SK-N-SH (cell line): ENCODE measurements around the gene HNRNPA1. TPM values are rescaled to one million over a fixed set of nuclear protein-coding genes. Genes with fewer than 3 reads are reported as not detected.
"Not testable (repeated sequence)": the region's sequence is repeated elsewhere in the genome, so short reads cannot be mapped to it uniquely, and the experiment has no call there.

ENCODE experiments used
- CTCF ChIA-PET: fragments of 300-600, 350-600 bp; formaldehyde crosslinking; extraction: SDS; loops from one replicate; lab custom pipeline; 2021; lab: Yijun Ruan, JAX
- POLR2A ChIA-PET: fragments of 350-600 bp; sonication (Branson Sonifier 250); formaldehyde crosslinking; extraction: SDS; loops from one replicate; lab custom pipeline; 2020; ENCODE audit warnings: antibody characterized with exemption, inconsistent platforms; lab: Yijun Ruan, JAX
- DNase-seq: peaks from one replicate; pipeline ENCODE4 v3.0.0; 2012
- H2AFZ ChIP-seq: fragments of 200-600 bp; sonication (generic); 2 replicates; pipeline ENCODE4 v1.8.1; 2016; ENCODE audit warnings: antibody characterized with exemption, mild to moderate bottlenecking, low read depth
- H3F3A ChIP-seq: fragments of 200-600 bp; sonication (generic); replicated peaks from 2 replicates; pipeline ENCODE3; 2016; ENCODE audit warnings: antibody characterized with exemption, mild to moderate bottlenecking; ENCODE audit not compliant: insufficient read depth
- H3K27ac ChIP-seq, 2 experiments: fragments of 200-500 bp in 1 of 2; fragments of 200-600 bp in 1 of 2; sonication (Bioruptor generic) in 1 of 2; sonication (generic), shearing (Covaris generic) in 1 of 2; 2 replicates each; pipeline versions ENCODE4 v1.5.1 to v1.6.1; 2014 to 2016; ENCODE audit warnings: low read depth in 2 of 2, inconsistent platforms in 1 of 2, low read length in 1 of 2, mild to moderate bottlenecking in 1 of 2, mixed read lengths in 1 of 2
- H3K27me3 ChIP-seq: fragments of 200-600 bp; sonication (generic), shearing (Covaris generic); 2 replicates; pipeline ENCODE4 v1.6.1; 2016; ENCODE audit warnings: mixed run types; ENCODE audit not compliant: insufficient read depth
- H3K36me3 ChIP-seq, 2 experiments: fragments of 200-500 bp in 1 of 2; fragments of 200-600 bp in 1 of 2; sonication (Bioruptor generic) in 1 of 2; sonication (generic) in 1 of 2; replicated peaks in 1 of 2; 2 replicates each; pipeline versions ENCODE3 to v1.5.1; 2014 to 2016; ENCODE audit warnings: low read length in 1 of 2, mild to moderate bottlenecking in 1 of 2; ENCODE audit not compliant: insufficient read depth in 2 of 2, control insufficient read depth in 1 of 2
- H3K4me1 ChIP-seq, 2 experiments: fragments of 200-500 bp in 1 of 2; fragments of 200-600 bp in 1 of 2; sonication (Bioruptor generic) in 1 of 2; sonication (generic), shearing (Covaris generic) in 1 of 2; 2 replicates each; pipeline versions ENCODE4 v1.5.1 to v1.6.1; 2014 to 2016; ENCODE audit warnings: low read depth in 1 of 2, low read length in 1 of 2, mixed run types in 1 of 2; ENCODE audit not compliant: insufficient read depth in 2 of 2, control insufficient read depth in 1 of 2
- H3K4me2 ChIP-seq: fragments of 200-600 bp; sonication (generic), shearing (Covaris generic); 2 replicates; pipeline ENCODE4 v1.6.1; 2017; ENCODE audit warnings: mixed run types
- H3K4me3 ChIP-seq, 2 experiments: fragments of 200-500 bp in 1 of 2; fragments of 200-600 bp in 1 of 2; sonication (Bioruptor generic) in 1 of 2; sonication (generic), shearing (Covaris generic) in 1 of 2; 2 replicates each; pipeline versions ENCODE4 v1.5.1 to v1.8.1; 2014 to 2016; ENCODE audit warnings: low read depth in 2 of 2, inconsistent platforms in 1 of 2, low read length in 1 of 2, mild to moderate bottlenecking in 1 of 2, mixed read lengths in 1 of 2, moderate library complexity in 1 of 2
- H3K79me2 ChIP-seq: fragments of 200-600 bp; sonication (generic); 2 replicates; pipeline ENCODE4 v1.8.1; 2017; ENCODE audit warnings: mild to moderate bottlenecking; ENCODE audit not compliant: insufficient read depth
- H3K9ac ChIP-seq: fragments of 200-600 bp; sonication (generic); 2 replicates; pipeline ENCODE4 v1.6.1; 2017; ENCODE audit warnings: mixed run types
- H3K9me2 ChIP-seq: fragments of 200-600 bp; sonication (generic); 2 replicates; pipeline ENCODE4 v1.6.1; 2017; ENCODE audit warnings: mixed run types
- H3K9me3 ChIP-seq: fragments of 200-600 bp; sonication (generic); 2 replicates; pipeline ENCODE4 v1.6.1; 2017; ENCODE audit warnings: mixed run types, mild to moderate bottlenecking, moderate library complexity
- H4K20me1 ChIP-seq: fragments of 200-600 bp; sonication (generic); 2 replicates; pipeline ENCODE4 v1.6.1; 2017; ENCODE audit warnings: mild to moderate bottlenecking, mixed run types; ENCODE audit not compliant: insufficient read depth
- CHD2 ChIP-seq: fragments of 150-350 bp; IDR thresholded peaks from 2 replicates; pipeline ENCODE4 v1.6.1; 2018; ENCODE audit warnings: low read length; ENCODE audit not compliant: partially characterized antibody
- FOXJ3 ChIP-seq: sonication (generic); formaldehyde crosslinking; IDR thresholded peaks from 2 replicates; pipeline ENCODE4 v1.5.1; 2020; ENCODE audit warnings: mild to moderate bottlenecking, missing genetic modification reagents
- GATA2 ChIP-seq: sonication (generic); formaldehyde crosslinking; IDR thresholded peaks from 2 replicates; pipeline ENCODE4 v1.5.0; 2020; ENCODE audit warnings: mild to moderate bottlenecking, missing genetic modification reagents
- POLR2AphosphoS5 ChIP-seq: IDR thresholded peaks from 2 replicates; pipeline ENCODE4 v1.6.1; 2012; ENCODE audit warnings: low read depth, low read length
- SMC3 ChIP-seq: IDR thresholded peaks from 2 replicates; pipeline ENCODE4 v1.6.1; 2012; ENCODE audit warnings: low read depth, low read length, improper control_type of control experiment
- WGBS: methylation state at CpG from one replicate; pipeline ENCODE4 v1.1.6; 2017; ENCODE audit warnings: low lambda C conversion rate; 5-methylcytosine and 5-hydroxymethylcytosine counted together
- polyA plus RNA-seq, 3 experiments: library from polyadenylated mRNA; depleted of rRNA; stranded (reverse); fragments of >200 nt; gene quantifications; 2 replicates each; pipeline ENCODE4 v1.2.3, GENCODE V29; 2012
- TF ChIP-seq, protein P1 (sequence below): fragments of 200-600 bp; sonication (generic); IDR thresholded peaks from 2 replicates; pipeline ENCODE4 v1.6.1; 2017; ENCODE audit warnings: antibody characterized with exemption, mild to moderate bottlenecking, moderate library complexity
- TF ChIP-seq, protein P2 (sequence below): IDR thresholded peaks from 2 replicates; pipeline ENCODE4; 2012
- TF ChIP-seq, protein P3 (sequence below): fragments of 150-350 bp; IDR thresholded peaks from 2 replicates; pipeline ENCODE4 v1.6.1; 2017; ENCODE audit warnings: antibody characterized with exemption, low read length, low read depth, borderline replicate concordance

The HNRNPA1 gene
- polyA plus RNA-seq, 1 of the 3 experiments (the other 2 are of a cell fraction): 773 TPM

DNA sequence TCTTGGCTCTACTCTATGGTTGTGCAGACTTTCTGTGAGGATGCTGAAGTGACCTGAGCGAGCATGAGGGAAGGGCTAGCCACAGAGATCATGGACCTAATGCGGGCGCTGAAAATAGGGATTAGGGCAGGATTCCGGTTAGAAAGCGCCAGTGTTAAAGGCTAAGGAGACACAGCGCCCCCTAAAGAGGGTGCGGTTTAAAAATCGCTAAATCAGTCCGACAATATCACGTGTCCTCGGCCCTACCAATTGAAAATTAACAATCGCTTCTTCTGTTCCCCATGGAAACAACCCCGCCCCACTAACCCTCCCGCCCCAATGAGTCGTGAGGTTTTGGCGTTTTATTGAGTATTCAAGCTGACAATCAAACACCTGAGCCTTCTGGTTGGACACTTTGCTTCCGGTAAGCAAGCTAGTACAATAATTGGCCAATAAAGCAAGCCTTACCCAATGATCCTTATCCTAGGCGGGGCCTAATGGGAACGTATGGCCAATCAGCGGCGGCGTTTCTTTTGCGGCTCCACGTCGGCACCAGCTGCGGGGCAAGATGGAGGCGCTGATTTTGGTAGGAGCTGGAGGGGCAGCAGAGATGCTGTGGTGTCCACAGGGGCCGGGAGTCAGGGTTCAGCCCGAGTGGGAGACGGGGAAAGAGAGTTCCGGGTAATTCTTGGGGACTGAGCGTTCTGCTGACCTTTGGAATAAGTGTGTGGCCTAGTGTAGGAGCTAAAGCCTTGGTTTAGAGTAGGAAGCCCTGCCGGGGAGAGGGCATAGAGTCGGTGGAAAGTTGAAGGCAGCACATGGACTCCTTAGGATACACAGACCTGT, 44.3 kb downstream of the HNRNPA1 start, which contains the start of gene COPZ1 (continued):
- TF ChIP-seq, protein P1, sequence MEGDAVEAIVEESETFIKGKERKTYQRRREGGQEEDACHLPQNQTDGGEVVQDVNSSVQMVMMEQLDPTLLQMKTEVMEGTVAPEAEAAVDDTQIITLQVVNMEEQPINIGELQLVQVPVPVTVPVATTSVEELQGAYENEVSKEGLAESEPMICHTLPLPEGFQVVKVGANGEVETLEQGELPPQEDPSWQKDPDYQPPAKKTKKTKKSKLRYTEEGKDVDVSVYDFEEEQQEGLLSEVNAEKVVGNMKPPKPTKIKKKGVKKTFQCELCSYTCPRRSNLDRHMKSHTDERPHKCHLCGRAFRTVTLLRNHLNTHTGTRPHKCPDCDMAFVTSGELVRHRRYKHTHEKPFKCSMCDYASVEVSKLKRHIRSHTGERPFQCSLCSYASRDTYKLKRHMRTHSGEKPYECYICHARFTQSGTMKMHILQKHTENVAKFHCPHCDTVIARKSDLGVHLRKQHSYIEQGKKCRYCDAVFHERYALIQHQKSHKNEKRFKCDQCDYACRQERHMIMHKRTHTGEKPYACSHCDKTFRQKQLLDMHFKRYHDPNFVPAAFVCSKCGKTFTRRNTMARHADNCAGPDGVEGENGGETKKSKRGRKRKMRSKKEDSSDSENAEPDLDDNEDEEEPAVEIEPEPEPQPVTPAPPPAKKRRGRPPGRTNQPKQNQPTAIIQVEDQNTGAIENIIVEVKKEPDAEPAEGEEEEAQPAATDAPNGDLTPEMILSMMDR: peak; percentile 84
- TF ChIP-seq FOXJ3 (no peak), CHD2 (peak; percentile 88), GATA2 (CRISPR knock-in tag) (no peak), SMC3 (peak; percentile 67), POLR2AphosphoS5 (peak; percentile 82)
- TF ChIP-seq, protein P2, sequence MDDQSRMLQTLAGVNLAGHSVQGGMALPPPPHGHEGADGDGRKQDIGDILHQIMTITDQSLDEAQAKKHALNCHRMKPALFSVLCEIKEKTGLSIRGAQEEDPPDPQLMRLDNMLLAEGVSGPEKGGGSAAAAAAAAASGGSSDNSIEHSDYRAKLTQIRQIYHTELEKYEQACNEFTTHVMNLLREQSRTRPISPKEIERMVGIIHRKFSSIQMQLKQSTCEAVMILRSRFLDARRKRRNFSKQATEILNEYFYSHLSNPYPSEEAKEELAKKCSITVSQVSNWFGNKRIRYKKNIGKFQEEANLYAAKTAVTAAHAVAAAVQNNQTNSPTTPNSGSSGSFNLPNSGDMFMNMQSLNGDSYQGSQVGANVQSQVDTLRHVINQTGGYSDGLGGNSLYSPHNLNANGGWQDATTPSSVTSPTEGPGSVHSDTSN: peak; percentile 98
- TF ChIP-seq, protein P3, sequence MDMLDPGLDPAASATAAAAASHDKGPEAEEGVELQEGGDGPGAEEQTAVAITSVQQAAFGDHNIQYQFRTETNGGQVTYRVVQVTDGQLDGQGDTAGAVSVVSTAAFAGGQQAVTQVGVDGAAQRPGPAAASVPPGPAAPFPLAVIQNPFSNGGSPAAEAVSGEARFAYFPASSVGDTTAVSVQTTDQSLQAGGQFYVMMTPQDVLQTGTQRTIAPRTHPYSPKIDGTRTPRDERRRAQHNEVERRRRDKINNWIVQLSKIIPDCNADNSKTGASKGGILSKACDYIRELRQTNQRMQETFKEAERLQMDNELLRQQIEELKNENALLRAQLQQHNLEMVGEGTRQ: no peak

DNA sequence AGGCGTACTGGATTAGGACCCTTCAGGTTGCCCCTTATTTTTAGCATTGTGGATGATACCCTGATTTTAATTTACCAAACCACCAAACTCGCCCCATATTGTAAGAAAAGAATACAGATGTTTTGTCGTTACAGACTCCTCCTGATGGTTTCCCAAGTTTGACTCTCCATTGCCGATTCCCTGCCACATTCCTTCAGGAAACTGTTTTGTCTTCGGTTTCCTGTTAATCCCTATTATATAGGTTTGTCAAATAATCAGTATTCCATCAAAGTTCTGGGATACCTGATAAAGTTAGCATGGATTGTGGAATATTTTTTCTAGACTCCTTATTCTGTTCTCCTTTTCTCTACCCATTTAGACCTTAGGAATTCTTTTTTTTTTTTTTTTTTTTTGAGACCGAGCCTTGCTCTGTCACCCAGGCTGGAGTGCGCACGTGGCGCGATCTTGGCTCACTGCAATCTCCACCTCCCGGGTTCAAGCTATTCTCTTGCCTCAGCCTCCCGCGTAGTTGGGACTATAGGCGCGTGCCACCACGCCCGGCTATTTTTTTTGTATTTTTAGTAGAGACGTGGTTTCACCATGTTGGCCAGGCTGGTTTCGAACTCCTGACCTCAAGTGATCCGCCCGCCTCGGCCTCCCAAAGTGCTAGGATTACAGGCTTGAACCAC, 45.0 kb downstream of the HNRNPA1 start:
- peak overlapping the region; percentile 77 to 81 for H3K27ac ChIP-seq
- ChIA-PET POLR2A (interaction anchor here (0.7 to 1.9 kb wide), 9 partner anchors 10 to 106 kb away, joined by 3 to 12 read pairs (median 4); partner anchors contain the start of genes CBX5 and HNRNPA1), CTCF (interaction anchor here (0.6 to 16.1 kb wide), 36 partner anchors 10 to 340 kb away, joined by 3 to 266 read pairs (median 5); partner anchors contain the start of genes HOXC10, NFE2 and ZNF385A)
- H3K9ac ChIP-seq: peak overlapping the region; percentile 97
- H3F3A ChIP-seq, H3K4me1 ChIP-seq, H3K27me3 ChIP-seq, H3K9me2 ChIP-seq, H3K36me3 ChIP-seq, H3K9me3 ChIP-seq, DNase-seq, H4K20me1 ChIP-seq: not testable (repeated sequence)
- H3K79me2 ChIP-seq: peaks cover 55% of the 10 kb centered on the region
- peak overlapping the region; percentile 69; the same call in 1 of the 2 replicates for H2AFZ ChIP-seq
- peak overlapping the region; percentile 75 for H3K4me2 ChIP-seq
- WGBS: 39% methylated on average over 22 of the region's 22 CpGs
- H3K4me3 ChIP-seq: peak overlapping the region; percentile 68 to 86
